Testis (tissue), 3 donors: Measurements from ENCODE around the gene TTC7B. TPM values are rescaled to one million over a fixed set of nuclear protein-coding genes. Genes with fewer than 3 reads are reported as not detected.

Experiments
- DNase-seq: peaks from one replicate; pipeline ENCODE4 v3.0.0-alpha.2; 2019
- H3K27ac ChIP-seq, 2 donors: fragments of 200-600 bp; sonication (generic); one replicate each; pipeline ENCODE4 v1.5.1; 2019
- H3K27me3 ChIP-seq: fragments of 200-600 bp; sonication (generic); one replicate; pipeline ENCODE4 v1.5.1; 2019
- H3K36me3 ChIP-seq: fragments of 200-600 bp; sonication (generic); one replicate; pipeline ENCODE4 v1.5.1; 2017; ENCODE audit warnings: low read depth; ENCODE audit errors: missing control alignments
- H3K4me1 ChIP-seq: fragments of 200-600 bp; sonication (generic); one replicate; pipeline ENCODE4 v1.5.1; 2019
- H3K4me3 ChIP-seq, 2 donors: fragments of 200-600 bp; sonication (generic); one replicate each; pipeline ENCODE4 v1.5.1; 2017 to 2019
- H3K9me3 ChIP-seq: fragments of 200-600 bp; sonication (generic); one replicate; pipeline ENCODE4 v1.5.1; 2017
- POLR2A ChIP-seq: fragments of 450-650 bp; IDR thresholded peaks from one replicate; pipeline ENCODE4 v1.6.1; 2017; ENCODE audit warnings: antibody characterized with exemption, mild to moderate bottlenecking, moderate library complexity
- WGBS, 2 donors: methylation state at CpG; one replicate each; pipeline ENCODE4 v1.1.5; 2018; 5-methylcytosine and 5-hydroxymethylcytosine counted together
- intact Hi-C: fragments of 100-400 bp; cut with DNase I; formaldehyde crosslinking; loops from one replicate; pipeline ENCODE4 v1.15.1; 2023; ENCODE audit warnings: low total_unique reads
- polyA plus RNA-seq: library from polyadenylated mRNA; stranded (reverse); fragments of 350-450 nt; fragmentation: Illumina TruSeq; extraction: RNeasy Lipid Tissue Mini Kit (QIAGEN cat#74804); gene quantifications from one replicate; pipeline ENCODE4 v1.2.3, GENCODE V29; 2014; ENCODE audit warnings: low read depth, low replicate concordance; ENCODE audit not compliant: insufficient read depth
- total RNA-seq, 2 donors: library from RNA; depleted of rRNA; stranded (reverse); fragments of >200 nt; gene quantifications; one replicate each; pipeline ENCODE4 v1.2.3, GENCODE V29; 2016
- TF ChIP-seq, protein P1 (sequence below), 3 experiments: fragments of 450-650 bp in 2 of 3; fragments of 200-600 bp in 1 of 3; sonication (generic) in 1 of 3; IDR thresholded peaks; one replicate each; pipeline ENCODE4 v1.5.1; 2016 to 2019; ENCODE audit warnings: antibody characterized with exemption in 3 of 3, mild to moderate bottlenecking in 2 of 3, moderate library complexity in 1 of 3

TTC7B gene
- total and polyA plus RNA-seq, 3 donors from 2014 or later, result 11.3 to 17.0 (median 12.1) TPM

DNA sequence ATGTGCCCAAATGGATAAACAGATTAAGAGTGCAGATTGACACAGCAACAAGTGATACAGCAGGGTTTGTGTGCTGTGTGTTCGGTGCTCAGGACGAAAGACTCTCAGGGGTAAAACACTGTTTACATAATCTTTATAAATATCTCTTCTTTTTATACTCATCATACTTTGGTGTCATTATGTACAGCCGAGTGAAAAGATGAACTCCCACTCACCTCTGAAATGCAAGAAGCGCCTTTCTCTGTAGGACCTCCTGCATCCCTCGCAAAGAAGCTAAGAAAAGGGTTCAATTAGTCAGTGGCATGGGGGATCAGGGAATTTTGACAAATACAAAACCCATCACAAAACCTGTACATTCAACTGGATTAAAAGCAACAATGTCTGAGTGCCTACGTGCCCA, 163.6 kb downstream of the TTC7B start:
- Histone ChIP-seq H3K27me3 (no peaks in the 10 kb centered on the region), H3K4me1 (peaks cover 10% of the 10 kb centered on the region), H3K9me3 (no peaks in the 10 kb centered on the region), H3K27ac (no peak overlapping the region), H3K4me3 (no peak overlapping the region), H3K36me3 (no peaks in the 10 kb centered on the region)
- DNase-seq, result no peak
- 59 to 80% methylated on average over 6 of the region's 6 CpGs for WGBS, 2 donors
- TF ChIP-seq, protein P1, sequence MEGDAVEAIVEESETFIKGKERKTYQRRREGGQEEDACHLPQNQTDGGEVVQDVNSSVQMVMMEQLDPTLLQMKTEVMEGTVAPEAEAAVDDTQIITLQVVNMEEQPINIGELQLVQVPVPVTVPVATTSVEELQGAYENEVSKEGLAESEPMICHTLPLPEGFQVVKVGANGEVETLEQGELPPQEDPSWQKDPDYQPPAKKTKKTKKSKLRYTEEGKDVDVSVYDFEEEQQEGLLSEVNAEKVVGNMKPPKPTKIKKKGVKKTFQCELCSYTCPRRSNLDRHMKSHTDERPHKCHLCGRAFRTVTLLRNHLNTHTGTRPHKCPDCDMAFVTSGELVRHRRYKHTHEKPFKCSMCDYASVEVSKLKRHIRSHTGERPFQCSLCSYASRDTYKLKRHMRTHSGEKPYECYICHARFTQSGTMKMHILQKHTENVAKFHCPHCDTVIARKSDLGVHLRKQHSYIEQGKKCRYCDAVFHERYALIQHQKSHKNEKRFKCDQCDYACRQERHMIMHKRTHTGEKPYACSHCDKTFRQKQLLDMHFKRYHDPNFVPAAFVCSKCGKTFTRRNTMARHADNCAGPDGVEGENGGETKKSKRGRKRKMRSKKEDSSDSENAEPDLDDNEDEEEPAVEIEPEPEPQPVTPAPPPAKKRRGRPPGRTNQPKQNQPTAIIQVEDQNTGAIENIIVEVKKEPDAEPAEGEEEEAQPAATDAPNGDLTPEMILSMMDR (IDR thresholded peaks at IDR 0.05), result no peak
- TF ChIP-seq POLR2A, result no peak
- intact Hi-C loops, result no loop called here

DNA sequence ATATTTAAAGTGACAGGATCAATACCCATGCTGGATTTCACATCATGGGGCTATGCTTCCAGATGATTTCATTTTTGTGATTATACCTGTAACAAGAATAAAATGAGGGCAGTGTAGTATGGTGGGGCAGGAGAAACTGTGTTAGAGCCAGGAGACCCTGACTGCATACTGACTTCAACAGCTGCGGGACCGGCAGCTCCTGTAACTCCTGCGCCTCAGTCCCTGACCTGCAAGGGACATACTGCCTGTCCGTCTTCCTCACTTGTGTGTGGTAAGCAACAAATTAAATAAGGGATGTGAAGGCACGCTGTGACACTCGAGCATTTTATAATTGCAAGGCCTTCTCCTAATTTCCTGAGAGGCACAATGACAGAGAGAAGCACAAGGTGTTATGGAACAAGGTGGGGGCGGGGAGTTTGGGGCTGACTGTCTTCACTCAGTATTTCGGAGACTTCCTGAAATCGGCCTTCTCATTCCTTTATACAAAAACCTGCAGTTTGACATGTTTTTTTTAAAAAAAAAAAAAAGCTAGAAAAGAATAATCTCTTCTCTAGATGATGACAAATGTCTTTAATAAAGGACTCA, 164.2 kb downstream of the TTC7B start:
- Histone ChIP-seq H3K36me3 (no peaks in the 10 kb centered on the region), H3K27me3 (no peaks in the 10 kb centered on the region), H3K27ac (no peak overlapping the region), H3K9me3 (no peaks in the 10 kb centered on the region), H3K4me1 (peaks cover 10% of the 10 kb centered on the region), H3K4me3 (no peak overlapping the region)
- TF ChIP-seq POLR2A, result no peak
- TF ChIP-seq, protein P1 (IDR thresholded peaks at IDR 0.05), result no peak
- no peak for DNase-seq
- WGBS, 2 donors, result 76 to 79% methylated on average over 9 of the region's 9 CpGs
- intact Hi-C loops, result no loop called here

DNA sequence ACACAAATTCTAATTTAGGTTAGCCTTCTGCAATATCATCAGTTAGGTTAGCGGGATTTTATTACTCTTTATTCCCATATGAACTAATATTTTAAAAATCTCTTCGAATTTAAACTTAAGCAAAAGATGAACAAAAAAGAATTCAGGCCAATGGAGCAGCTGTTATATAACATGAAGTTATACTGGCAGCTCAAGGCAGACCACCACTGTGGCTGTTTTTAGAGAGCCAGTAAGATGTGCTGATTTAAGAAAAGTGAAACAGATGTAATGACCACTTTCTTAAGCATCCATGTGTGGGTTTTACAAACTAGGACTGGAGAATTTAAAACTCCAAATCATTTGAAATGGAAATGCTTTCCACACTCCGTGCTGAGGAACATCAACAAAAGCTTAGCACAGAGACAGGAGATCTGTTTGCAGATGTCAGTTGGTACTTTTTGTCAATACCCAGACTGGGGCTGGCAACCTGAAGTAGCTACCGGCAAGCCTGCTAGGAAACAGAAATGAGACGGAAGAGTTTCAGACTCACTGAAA, 164.9 kb downstream of the TTC7B start:
- no peaks in the 10 kb centered on the region for H3K36me3 ChIP-seq
- no peak overlapping the region for H3K27ac ChIP-seq
- no peak for DNase-seq
- H3K4me3 ChIP-seq, result no peak overlapping the region
- intact Hi-C loops, result no loop called here
- no peaks in the 10 kb centered on the region for H3K27me3 ChIP-seq
- H3K9me3 ChIP-seq, result no peaks in the 10 kb centered on the region
- H3K4me1 ChIP-seq, result peaks cover 10% of the 10 kb centered on the region
- 70 to 86% methylated on average over 5 of the region's 5 CpGs for WGBS, 2 donors
- TF ChIP-seq, protein P1 (IDR thresholded peaks at IDR 0.05), result no peak
- no peak for TF ChIP-seq POLR2A

DNA sequence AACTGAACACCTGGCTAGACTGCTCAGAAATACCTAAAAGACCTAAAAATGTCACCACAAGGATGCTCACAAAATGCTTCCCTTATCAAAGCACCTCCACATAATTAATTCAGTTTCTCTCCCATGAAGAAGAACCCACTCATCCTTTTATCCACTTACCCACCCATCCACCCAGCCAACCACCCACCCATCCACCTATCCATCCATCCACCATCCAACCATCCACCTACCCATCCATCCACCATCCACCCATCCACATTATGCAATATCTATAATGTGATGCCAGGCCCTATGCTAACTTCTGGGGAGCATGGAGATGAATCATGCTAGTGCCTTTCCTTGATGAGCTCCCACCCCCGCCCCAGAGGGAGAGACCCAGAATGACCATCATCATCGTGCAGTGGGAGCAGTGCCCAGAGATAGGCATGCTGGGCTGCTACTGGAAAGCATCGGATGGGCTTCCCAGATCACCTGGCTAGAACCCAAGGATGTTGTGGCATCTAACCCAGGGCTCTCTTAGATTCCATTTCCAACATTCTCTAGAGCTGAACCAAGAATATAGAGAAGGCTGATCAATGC, 166.6 kb downstream of the TTC7B start:
- no peaks in the 10 kb centered on the region for H3K36me3 ChIP-seq
- no peaks in the 10 kb centered on the region for H3K27me3 ChIP-seq
- DNase-seq, result no peak
- intact Hi-C loops, result no loop called here
- 88 to 90% methylated on average over 2 to 3 of the region's 3 CpGs for WGBS, 2 donors
- H3K27ac ChIP-seq, result no peak overlapping the region
- peaks cover 4% of the 10 kb centered on the region for H3K4me1 ChIP-seq
- no peak overlapping the region for H3K4me3 ChIP-seq
- TF ChIP-seq POLR2A, result no peak
- TF ChIP-seq, protein P1 (IDR thresholded peaks at IDR 0.05), result no peak
- H3K9me3 ChIP-seq, result no peaks in the 10 kb centered on the region

DNA sequence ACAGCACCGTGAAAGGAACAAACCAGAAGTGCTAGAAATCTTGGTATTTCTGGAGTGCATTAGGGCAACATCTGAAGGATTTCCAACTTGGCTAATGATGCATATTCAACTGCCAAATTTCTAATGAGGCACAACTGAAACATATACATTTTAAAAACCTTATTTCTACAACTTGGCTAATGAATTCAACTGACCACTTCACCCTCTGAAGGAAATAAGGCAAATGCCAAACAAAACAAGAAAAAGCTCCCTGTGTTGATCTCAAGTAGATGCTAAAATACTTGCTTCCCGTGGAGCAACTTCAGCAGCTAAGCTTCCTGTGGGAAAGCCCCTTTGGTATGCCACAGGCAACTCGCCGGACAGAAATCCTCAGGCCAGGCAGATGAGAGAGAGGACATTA, 167.1 kb downstream of the TTC7B start:
- H3K9me3 ChIP-seq, result no peaks in the 10 kb centered on the region
- H3K27ac ChIP-seq, result no peak overlapping the region
- H3K4me3 ChIP-seq, result no peak overlapping the region
- H3K27me3 ChIP-seq, result no peaks in the 10 kb centered on the region
- intact Hi-C loops, result no loop called here
- WGBS, 2 donors, result 62 to 66% methylated on average over 4 of the region's 4 CpGs
- no peak for TF ChIP-seq POLR2A
- TF ChIP-seq, protein P1 (IDR thresholded peaks at IDR 0.05), result no peak
- H3K36me3 ChIP-seq, result no peaks in the 10 kb centered on the region
- no peak for DNase-seq
- H3K4me1 ChIP-seq, result no peaks in the 10 kb centered on the region
